Measurements from ENCODE around the gene WDR1. TPM values are rescaled to one million over a fixed set of nuclear protein-coding genes. Genes with fewer than 3 reads are reported as not detected.
"Not testable (repeated sequence)": the region's sequence is repeated elsewhere in the genome, so short reads cannot be mapped to it uniquely, and the experiment has no call there.

The WDR1 gene
- total RNA-seq, 1 experiment from 2014 or later: 258 TPM

DNA sequence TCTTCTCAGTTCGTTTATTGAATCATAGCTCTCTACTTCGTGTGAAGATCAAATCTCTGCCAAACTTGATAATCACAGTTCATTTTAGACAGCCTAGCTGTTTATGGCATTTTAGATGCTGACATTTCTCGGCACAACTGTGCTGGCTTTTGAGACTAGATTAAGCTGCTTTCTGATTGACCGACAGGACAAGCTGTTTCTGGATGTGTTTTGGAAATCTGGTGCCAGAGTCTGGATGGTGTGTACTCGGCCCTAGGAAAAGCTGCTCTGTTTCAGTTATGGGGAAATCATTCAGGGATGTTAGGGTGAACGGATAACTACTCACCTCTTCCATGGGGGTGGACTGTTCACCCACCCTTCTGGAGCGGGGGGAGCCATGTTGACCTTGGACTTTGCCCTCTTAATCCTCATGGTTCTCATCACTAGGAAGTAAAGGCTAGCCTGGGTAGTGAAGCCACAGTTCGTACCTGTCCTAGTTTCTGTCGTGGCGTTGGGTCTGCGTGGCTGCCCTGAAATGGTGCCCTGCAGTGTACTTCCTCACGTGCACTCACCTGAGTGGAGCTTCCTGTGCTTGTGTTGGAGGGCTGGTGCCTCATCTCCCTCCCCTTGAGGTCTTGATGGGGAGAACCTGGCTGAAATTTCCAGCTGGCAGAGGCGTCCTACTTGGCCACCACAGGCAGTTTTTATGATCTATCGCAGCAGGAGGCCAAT is 13.7 kb upstream of the WDR1 start:
- Histone ChIP-seq H3K36me3 (ENCODE audit: low read depth) (no peaks in the 10 kb centered on the region), H3K4me1 (replicated peaks; ENCODE audit: insufficient read depth) (no peaks in the 10 kb centered on the region), H3F3A (ENCODE audit: insufficient read depth, low read depth) (no peaks in the 10 kb centered on the region; the same call in 1 of the 2 replicates), H3K9me2 (ENCODE audit: insufficient read depth) (no peaks in the 10 kb centered on the region), H2AFZ (no peak overlapping the region), H3K79me2 (ENCODE audit: low read depth) (no peaks in the 10 kb centered on the region), H3K9me3 (ENCODE audit: insufficient read depth, low read depth) (no peaks in the 10 kb centered on the region), H3K4me3 (no peak overlapping the region), H3K4me2 (no peak overlapping the region), H4K20me1 (ENCODE audit: insufficient read depth) (no peaks in the 10 kb centered on the region), H3K27ac (no peak overlapping the region), H3K27me3 (ENCODE audit: insufficient read depth, low read depth) (0 out of 2 replicates have a peak, but pooled peaks cover 9% of the 10 kb centered on the region)
- intact Hi-C loops (cut with micrococcal nuclease; ENCODE audit: unreplicated experiment): no loop called here
- POLR2A ChIA-PET (ENCODE audit: unreplicated experiment): no interaction called here
- CTCF ChIA-PET: no interaction called here
- no peak for DNase-seq
- BruUV-seq (replicated peaks): no TSS peak
- TF ChIP-seq, protein P1, sequence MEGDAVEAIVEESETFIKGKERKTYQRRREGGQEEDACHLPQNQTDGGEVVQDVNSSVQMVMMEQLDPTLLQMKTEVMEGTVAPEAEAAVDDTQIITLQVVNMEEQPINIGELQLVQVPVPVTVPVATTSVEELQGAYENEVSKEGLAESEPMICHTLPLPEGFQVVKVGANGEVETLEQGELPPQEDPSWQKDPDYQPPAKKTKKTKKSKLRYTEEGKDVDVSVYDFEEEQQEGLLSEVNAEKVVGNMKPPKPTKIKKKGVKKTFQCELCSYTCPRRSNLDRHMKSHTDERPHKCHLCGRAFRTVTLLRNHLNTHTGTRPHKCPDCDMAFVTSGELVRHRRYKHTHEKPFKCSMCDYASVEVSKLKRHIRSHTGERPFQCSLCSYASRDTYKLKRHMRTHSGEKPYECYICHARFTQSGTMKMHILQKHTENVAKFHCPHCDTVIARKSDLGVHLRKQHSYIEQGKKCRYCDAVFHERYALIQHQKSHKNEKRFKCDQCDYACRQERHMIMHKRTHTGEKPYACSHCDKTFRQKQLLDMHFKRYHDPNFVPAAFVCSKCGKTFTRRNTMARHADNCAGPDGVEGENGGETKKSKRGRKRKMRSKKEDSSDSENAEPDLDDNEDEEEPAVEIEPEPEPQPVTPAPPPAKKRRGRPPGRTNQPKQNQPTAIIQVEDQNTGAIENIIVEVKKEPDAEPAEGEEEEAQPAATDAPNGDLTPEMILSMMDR (conservative IDR thresholded peaks at IDR 0.05): no peak
- TF ChIP-seq EZH2 (IDR thresholded peaks at IDR 0.05; ENCODE audit: low read depth): no peak

DNA sequence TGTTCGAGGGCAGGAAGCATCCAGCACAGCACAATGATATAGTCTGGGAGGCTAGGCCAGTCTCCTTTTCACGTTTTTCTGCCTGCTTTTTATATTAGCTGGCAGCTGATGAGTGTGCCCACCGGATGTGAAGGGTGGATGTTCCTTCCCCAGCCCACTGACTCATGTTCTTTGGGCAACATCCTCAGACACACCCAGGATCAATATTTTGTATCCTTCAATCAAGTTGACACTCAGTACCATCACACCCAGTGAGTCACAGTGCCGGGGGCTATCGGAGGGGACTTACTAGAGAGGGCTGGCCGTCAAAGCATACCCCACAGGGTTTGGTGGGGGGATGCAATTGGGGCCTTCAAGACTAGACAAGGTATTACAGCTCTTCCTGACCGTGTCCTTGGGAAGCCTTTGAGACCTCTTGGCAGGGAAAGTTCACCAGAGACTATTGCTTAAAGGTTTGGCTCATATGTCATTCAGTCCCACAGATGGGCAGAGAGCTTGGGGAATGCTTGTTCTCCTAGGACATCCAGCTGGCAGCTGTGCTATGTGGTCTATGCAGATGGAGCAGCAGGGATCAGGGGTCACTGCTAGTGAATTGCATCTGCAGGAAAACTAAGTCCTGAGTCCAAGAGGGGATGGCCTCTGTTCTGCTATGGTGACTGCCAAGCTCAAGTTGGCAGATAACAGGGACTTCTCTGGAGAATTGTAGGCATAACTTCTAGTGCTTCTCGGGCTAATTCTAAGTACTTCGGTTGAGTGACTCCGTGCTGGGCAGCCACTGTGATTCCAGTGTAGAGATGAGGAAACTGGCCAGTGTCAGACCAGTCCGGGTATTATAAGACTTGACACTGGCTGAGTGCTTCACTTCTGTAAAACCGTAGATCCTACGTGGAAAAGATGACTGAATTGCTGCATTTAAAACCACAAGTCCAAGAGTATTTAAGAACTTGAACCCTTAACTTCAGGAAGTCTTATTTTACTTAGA is 12.9 kb upstream of the WDR1 start:
- Histone ChIP-seq H3K9me3 (ENCODE audit: insufficient read depth, low read depth) (no peaks in the 10 kb centered on the region), H3K4me2 (no peak overlapping the region), H3K9me2 (ENCODE audit: insufficient read depth) (no peaks in the 10 kb centered on the region), H3K4me1 (replicated peaks; ENCODE audit: insufficient read depth) (no peaks in the 10 kb centered on the region), H3K79me2 (ENCODE audit: low read depth) (no peaks in the 10 kb centered on the region), H3K4me3 (no peak overlapping the region), H3F3A (ENCODE audit: insufficient read depth, low read depth) (no peaks in the 10 kb centered on the region; the same call in 1 of the 2 replicates), H4K20me1 (ENCODE audit: insufficient read depth) (no peaks in the 10 kb centered on the region), H2AFZ (no peak overlapping the region), H3K27me3 (ENCODE audit: insufficient read depth, low read depth) (0 out of 2 replicates have a peak, but pooled peaks cover 9% of the 10 kb centered on the region), H3K27ac (no peak overlapping the region), H3K36me3 (ENCODE audit: low read depth) (no peaks in the 10 kb centered on the region)
- no TSS peak for BruUV-seq (replicated peaks)
- ChIA-PET POLR2A (ENCODE audit: unreplicated experiment) (no interaction called here), CTCF (no interaction called here)
- no peak for TF ChIP-seq EZH2 (IDR thresholded peaks at IDR 0.05; ENCODE audit: low read depth)
- TF ChIP-seq, protein P1 (conservative IDR thresholded peaks at IDR 0.05): no peak
- no peak for DNase-seq
- intact Hi-C loops (cut with micrococcal nuclease; ENCODE audit: unreplicated experiment): no loop called here

DNA sequence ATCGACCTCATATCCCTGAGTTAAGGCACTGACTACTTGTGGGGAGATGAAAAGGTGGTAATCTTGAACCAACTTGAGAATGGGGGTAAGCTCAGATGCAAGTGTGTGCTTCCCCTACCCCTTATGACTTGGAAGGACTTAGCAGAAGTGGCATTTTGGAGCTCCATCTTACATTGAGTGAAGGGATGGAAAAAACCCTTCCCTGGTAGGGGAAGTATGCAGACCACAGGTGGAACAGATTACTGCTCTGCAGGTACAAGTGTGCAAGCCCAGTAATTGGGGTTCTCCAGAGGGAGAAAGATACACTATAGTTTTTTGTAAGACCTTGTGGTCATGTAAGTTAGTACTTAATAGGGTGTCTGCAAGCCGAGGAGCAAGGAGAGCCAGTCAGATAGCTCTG is 12.2 kb upstream of the WDR1 start:
- intact Hi-C loops (cut with micrococcal nuclease; ENCODE audit: unreplicated experiment): no loop called here
- Histone ChIP-seq H2AFZ (no peak overlapping the region), H3K4me1 (replicated peaks; ENCODE audit: insufficient read depth) (no peaks in the 10 kb centered on the region), H3K9me2 (ENCODE audit: insufficient read depth) (no peaks in the 10 kb centered on the region), H3K27ac (no peak overlapping the region), H3K4me2 (no peak overlapping the region), H3F3A (ENCODE audit: insufficient read depth, low read depth) (no peaks in the 10 kb centered on the region; the same call in 1 of the 2 replicates), H3K27me3 (ENCODE audit: insufficient read depth, low read depth) (0 out of 2 replicates have a peak, but pooled peaks cover 9% of the 10 kb centered on the region), H3K79me2 (ENCODE audit: low read depth) (no peaks in the 10 kb centered on the region), H3K36me3 (ENCODE audit: low read depth) (no peaks in the 10 kb centered on the region), H3K9me3 (ENCODE audit: insufficient read depth, low read depth) (no peaks in the 10 kb centered on the region), H4K20me1 (ENCODE audit: insufficient read depth) (no peaks in the 10 kb centered on the region), H3K4me3 (no peak overlapping the region)
- ChIA-PET POLR2A (ENCODE audit: unreplicated experiment) (interaction anchor here (0.7 kb wide), 1 partner anchor 16 kb away, joined by 3 read pairs; no protein-coding TSS in a partner anchor), CTCF (no interaction called here)
- DNase-seq: no peak
- BruUV-seq (replicated peaks): no TSS peak
- TF ChIP-seq, protein P1 (conservative IDR thresholded peaks at IDR 0.05): no peak
- TF ChIP-seq EZH2 (IDR thresholded peaks at IDR 0.05; ENCODE audit: low read depth): no peak

DNA sequence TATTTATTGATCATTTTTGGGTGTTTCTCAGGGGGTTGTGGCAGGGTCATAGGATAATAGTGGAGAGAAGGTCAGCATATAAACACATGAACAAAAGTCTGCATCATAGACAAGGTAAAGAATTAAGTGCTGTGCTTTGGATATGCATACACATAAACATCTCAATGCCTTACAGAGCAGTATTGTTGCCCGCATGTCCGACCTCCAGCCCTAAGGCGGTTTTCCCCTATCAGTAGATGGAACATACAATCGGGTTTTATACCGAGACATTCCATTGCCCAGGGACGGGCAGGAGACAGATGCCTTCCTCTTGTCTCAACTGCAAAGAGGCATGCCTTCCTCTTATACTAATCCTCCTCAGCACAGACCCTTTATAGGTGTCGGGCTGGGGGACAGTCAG is 10.9 kb upstream of the WDR1 start:
- BruUV-seq (replicated peaks); H3K79me2 ChIP-seq (ENCODE audit: low read depth); H3K4me2 ChIP-seq; H3K9me3 ChIP-seq (ENCODE audit: insufficient read depth, low read depth); H3K27me3 ChIP-seq (ENCODE audit: insufficient read depth, low read depth); H3K27ac ChIP-seq; H2AFZ ChIP-seq; H3F3A ChIP-seq (ENCODE audit: insufficient read depth, low read depth); DNase-seq; H3K9me2 ChIP-seq (ENCODE audit: insufficient read depth); intact Hi-C loops (cut with micrococcal nuclease; ENCODE audit: unreplicated experiment); POLR2A ChIA-PET (ENCODE audit: unreplicated experiment); H3K36me3 ChIP-seq (ENCODE audit: low read depth); H3K4me3 ChIP-seq; H3K4me1 ChIP-seq (replicated peaks; ENCODE audit: insufficient read depth); H4K20me1 ChIP-seq (ENCODE audit: insufficient read depth); CTCF ChIA-PET: not testable (repeated sequence)

Data from PC-9 (cell line).